ENCODE measurements around the gene HOXD4. TPM values are rescaled to one million over a fixed set of nuclear protein-coding genes. Genes with fewer than 3 reads are reported as not detected.

HOXD4 gene
- total RNA-seq, 1 donor from 2014 or later = 1.0 TPM

DNA sequence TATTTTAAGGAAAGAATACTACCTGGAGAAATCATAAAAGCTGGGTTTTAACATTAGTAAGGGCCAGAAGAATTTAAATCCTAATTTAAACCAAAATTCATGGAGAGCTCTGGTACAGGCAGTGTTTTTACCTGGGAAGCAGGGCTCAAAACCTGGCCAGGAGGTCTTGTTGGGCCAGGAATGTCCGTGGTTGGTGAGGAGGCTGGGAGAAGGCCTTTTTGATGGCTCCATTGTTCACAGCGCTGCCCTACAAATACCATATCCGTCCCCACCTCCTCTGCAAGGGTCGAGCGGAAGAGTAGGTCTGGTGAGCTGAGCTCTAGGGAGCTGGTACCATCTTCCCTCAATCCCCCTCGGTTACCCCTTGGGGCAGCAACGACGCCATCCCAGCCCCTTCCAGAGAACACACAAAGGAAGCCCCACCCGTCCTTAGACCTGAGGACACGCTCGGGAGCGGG is 26.3 kb downstream of the HOXD4 start:
- H3K27ac ChIP-seq (ENCODE audit: low read depth, low read length) = no peak overlapping the region
- H3K9ac ChIP-seq (ENCODE audit: low read depth in 1 of 3, low read length in 3 of 3) = peak overlapping the region in 1 of 3 donors; percentile 8

GRCh38 chr2:176178038-176178756 is 26.8 kb downstream of the HOXD4 start:
- H3K9ac ChIP-seq (ENCODE audit: low read depth in 1 of 3, low read length in 3 of 3) = peak overlapping the region in 1 of 3 donors; percentile 8
- H3K27me3 ChIP-seq (ENCODE audit: control insufficient read depth in 3 of 3, insufficient read depth in 3 of 3, low read length in 3 of 3) = peaks cover 33 to 58% (median 35%) of the 10 kb centered on the region in 3 donors
- no peaks in the 10 kb centered on the region for H3K9me3 ChIP-seq (ENCODE audit: control insufficient read depth in 3 of 3, low read length in 3 of 3)
- peak overlapping the region; percentile 56 to 66 (median 65) for H3K4me3 ChIP-seq (ENCODE audit: low read length in 3 of 3)
- peak overlapping the region; percentile 25 for H3K27ac ChIP-seq (ENCODE audit: low read depth, low read length)
- no peaks in the 10 kb centered on the region for H3K36me3 ChIP-seq (ENCODE audit: control insufficient read depth in 3 of 3, insufficient read depth in 3 of 3, low read length in 3 of 3)
- H3K4me1 ChIP-seq (ENCODE audit: control insufficient read depth in 3 of 3, insufficient read depth in 3 of 3, low read length in 3 of 3) = peaks cover 0 to 6% (median 4%) of the 10 kb centered on the region in 3 donors

More for the DNA sequence above, 26.3 kb downstream of the HOXD4 start:
- H3K36me3 ChIP-seq (ENCODE audit: control insufficient read depth in 3 of 3, insufficient read depth in 3 of 3, low read length in 3 of 3) = no peaks in the 10 kb centered on the region
- peaks cover 33 to 62% (median 36%) of the 10 kb centered on the region in 3 donors for H3K27me3 ChIP-seq (ENCODE audit: control insufficient read depth in 3 of 3, insufficient read depth in 3 of 3, low read length in 3 of 3)
- H3K4me3 ChIP-seq (ENCODE audit: low read length in 3 of 3) = peak overlapping the region in 2 of 3 donors; percentile 56
- no peaks in the 10 kb centered on the region for H3K9me3 ChIP-seq (ENCODE audit: control insufficient read depth in 3 of 3, low read length in 3 of 3)
- peaks cover 0 to 6% (median 4%) of the 10 kb centered on the region in 3 donors for H3K4me1 ChIP-seq (ENCODE audit: control insufficient read depth in 3 of 3, insufficient read depth in 3 of 3, low read length in 3 of 3)

DNA sequence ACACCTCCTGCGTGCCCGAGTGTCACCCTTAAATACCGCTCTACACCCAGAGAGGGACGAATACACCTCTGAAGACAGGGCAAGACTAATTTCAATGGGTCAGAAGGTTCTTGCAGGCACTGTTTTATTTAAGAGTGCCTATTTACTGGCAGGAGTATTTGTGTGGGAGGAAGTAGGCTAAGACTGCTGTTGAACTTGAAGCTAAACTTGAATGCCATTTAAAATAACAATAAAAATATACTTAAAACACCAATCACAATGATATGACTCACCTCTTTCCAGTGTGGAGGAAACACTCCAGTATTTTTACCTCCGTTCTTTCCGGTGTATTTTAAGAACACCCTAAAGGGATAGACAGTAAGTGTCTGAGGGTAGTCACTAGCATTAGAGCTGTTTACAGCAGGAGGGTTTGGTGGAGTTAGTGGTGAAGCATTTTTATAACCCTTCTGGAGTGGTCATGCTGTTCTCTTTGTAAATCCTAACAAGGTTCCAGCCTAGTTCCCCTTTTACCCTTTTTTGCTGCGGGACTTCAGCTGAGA is 27.5 kb downstream of the HOXD4 start:
- Histone ChIP-seq H3K27ac (ENCODE audit: low read depth, low read length) (peak overlapping the region; percentile 25), H3K4me3 (ENCODE audit: low read length in 3 of 3) (peak overlapping the region; percentile 56 to 66 (median 65)), H3K9me3 (ENCODE audit: control insufficient read depth in 3 of 3, low read length in 3 of 3) (no peaks in the 10 kb centered on the region), H3K4me1 (ENCODE audit: control insufficient read depth in 3 of 3, insufficient read depth in 3 of 3, low read length in 3 of 3) (peaks cover 0 to 6% (median 4%) of the 10 kb centered on the region in 3 donors), H3K9ac (ENCODE audit: low read depth in 1 of 3, low read length in 3 of 3) (no peak overlapping the region), H3K36me3 (ENCODE audit: control insufficient read depth in 3 of 3, insufficient read depth in 3 of 3, low read length in 3 of 3) (no peaks in the 10 kb centered on the region), H3K27me3 (ENCODE audit: control insufficient read depth in 3 of 3, insufficient read depth in 3 of 3, low read length in 3 of 3) (peaks cover 33 to 54% (median 36%) of the 10 kb centered on the region in 3 donors)

- Histone ChIP-seq H3K9me3 (ENCODE audit: control insufficient read depth in 3 of 3, low read length in 3 of 3) (no peaks in the 10 kb centered on the region), H3K4me3 (ENCODE audit: low read length in 3 of 3) (no peak overlapping the region), H3K4me1 (ENCODE audit: control insufficient read depth in 3 of 3, insufficient read depth in 3 of 3, low read length in 3 of 3) (peaks cover 0 to 6% (median 4%) of the 10 kb centered on the region in 3 donors), H3K36me3 (ENCODE audit: control insufficient read depth in 3 of 3, insufficient read depth in 3 of 3, low read length in 3 of 3) (no peaks in the 10 kb centered on the region), H3K27me3 (ENCODE audit: control insufficient read depth in 3 of 3, insufficient read depth in 3 of 3, low read length in 3 of 3) (peaks cover 24 to 37% (median 31%) of the 10 kb centered on the region in 3 donors), H3K9ac (ENCODE audit: low read depth in 1 of 3, low read length in 3 of 3) (no peak overlapping the region), H3K27ac (ENCODE audit: low read depth, low read length) (no peak overlapping the region)
Measured at GRCh38 chr2:176181551-176181950, 30.2 kb downstream of the HOXD4 start.

DNA sequence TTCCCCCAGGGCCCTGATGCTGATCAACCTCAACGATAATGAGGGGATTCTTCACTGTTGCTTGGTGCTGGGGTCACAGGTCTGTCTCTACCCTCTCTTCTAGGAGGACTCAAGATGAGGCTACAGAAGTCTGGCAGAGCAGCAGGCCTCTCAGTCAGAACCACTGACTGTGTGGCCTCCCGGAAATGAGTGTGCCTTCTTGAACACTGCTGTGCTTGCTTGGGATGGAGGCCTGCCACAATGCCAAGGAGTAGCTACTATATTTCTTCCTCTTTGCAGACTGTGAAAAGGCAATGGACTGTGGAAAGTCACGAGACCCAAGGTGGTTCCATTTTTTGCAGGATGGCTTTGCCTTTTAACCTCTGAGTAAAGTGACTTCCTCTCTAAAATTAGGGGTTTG is 31.3 kb downstream of the HOXD4 start:
- Histone ChIP-seq H3K4me1 (ENCODE audit: control insufficient read depth in 3 of 3, insufficient read depth in 3 of 3, low read length in 3 of 3) (peaks cover 0 to 9% (median 2%) of the 10 kb centered on the region in 3 donors), H3K27ac (ENCODE audit: low read depth, low read length) (no peak overlapping the region), H3K27me3 (ENCODE audit: control insufficient read depth in 3 of 3, insufficient read depth in 3 of 3, low read length in 3 of 3) (peaks cover 18 to 38% (median 28%) of the 10 kb centered on the region in 3 donors), H3K9ac (ENCODE audit: low read depth in 1 of 3, low read length in 3 of 3) (no peak overlapping the region), H3K9me3 (ENCODE audit: control insufficient read depth in 3 of 3, low read length in 3 of 3) (no peaks in the 10 kb centered on the region), H3K4me3 (ENCODE audit: low read length in 3 of 3) (no peak overlapping the region), H3K36me3 (ENCODE audit: control insufficient read depth in 3 of 3, insufficient read depth in 3 of 3, low read length in 3 of 3) (no peaks in the 10 kb centered on the region)

DNA sequence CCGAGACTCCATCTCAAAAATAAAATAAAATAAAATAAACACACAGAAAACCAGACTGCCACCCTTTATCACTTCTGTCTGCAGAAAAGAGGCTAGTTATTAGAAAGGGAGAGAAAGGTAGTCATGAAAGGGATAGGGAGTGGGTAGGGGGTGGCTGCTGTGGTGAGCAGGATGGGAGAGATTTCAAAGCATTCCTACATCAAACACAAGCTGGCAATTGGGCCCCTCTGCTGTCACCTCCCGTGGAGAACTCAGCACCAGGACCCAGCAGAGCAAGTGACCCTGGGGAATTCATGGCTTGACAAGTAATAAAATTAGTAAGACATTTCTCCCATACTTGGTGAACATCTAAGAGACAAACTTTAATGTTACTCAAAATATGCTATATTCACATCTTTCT is 33.4 kb downstream of the HOXD4 start:
- Histone ChIP-seq H3K27ac (ENCODE audit: low read depth, low read length) (no peak overlapping the region), H3K27me3 (ENCODE audit: control insufficient read depth in 3 of 3, insufficient read depth in 3 of 3, low read length in 3 of 3) (peaks cover 21 to 39% (median 28%) of the 10 kb centered on the region in 3 donors), H3K4me1 (ENCODE audit: control insufficient read depth in 3 of 3, insufficient read depth in 3 of 3, low read length in 3 of 3) (peaks cover 13 to 20% (median 13%) of the 10 kb centered on the region in 3 donors), H3K9me3 (ENCODE audit: control insufficient read depth in 3 of 3, low read length in 3 of 3) (no peaks in the 10 kb centered on the region), H3K36me3 (ENCODE audit: control insufficient read depth in 3 of 3, insufficient read depth in 3 of 3, low read length in 3 of 3) (no peaks in the 10 kb centered on the region), H3K9ac (ENCODE audit: low read depth in 1 of 3, low read length in 3 of 3) (no peak overlapping the region), H3K4me3 (ENCODE audit: low read length in 3 of 3) (no peak overlapping the region)

DNA sequence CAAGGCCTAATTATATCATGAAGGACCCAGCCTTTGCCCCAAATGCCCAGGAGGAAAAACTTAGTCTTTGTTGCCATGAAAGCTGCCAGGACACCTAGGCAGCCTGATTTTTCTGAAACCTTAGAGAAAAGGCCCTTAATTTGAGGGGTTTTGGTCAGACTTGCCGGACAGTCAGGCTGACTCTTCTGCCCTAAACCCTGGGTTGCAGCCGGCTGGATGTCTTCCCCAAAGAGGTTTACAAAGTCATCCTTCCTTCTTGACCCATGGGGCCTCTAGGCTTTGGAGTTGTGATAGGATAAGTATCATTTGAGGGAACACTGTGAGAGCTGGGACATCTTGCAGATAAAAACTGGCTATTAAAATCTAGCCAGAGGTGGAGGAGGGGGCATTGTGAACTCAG is 34.7 kb downstream of the HOXD4 start:
- H3K9ac ChIP-seq (ENCODE audit: low read depth in 1 of 3, low read length in 3 of 3) = no peak overlapping the region
- H3K36me3 ChIP-seq (ENCODE audit: control insufficient read depth in 3 of 3, insufficient read depth in 3 of 3, low read length in 3 of 3) = no peaks in the 10 kb centered on the region
- H3K4me3 ChIP-seq (ENCODE audit: low read length in 3 of 3) = no peak overlapping the region
- H3K9me3 ChIP-seq (ENCODE audit: control insufficient read depth in 3 of 3, low read length in 3 of 3) = no peaks in the 10 kb centered on the region
- H3K4me1 ChIP-seq (ENCODE audit: control insufficient read depth in 3 of 3, insufficient read depth in 3 of 3, low read length in 3 of 3) = peaks cover 13 to 20% (median 14%) of the 10 kb centered on the region in 3 donors
- H3K27me3 ChIP-seq (ENCODE audit: control insufficient read depth in 3 of 3, insufficient read depth in 3 of 3, low read length in 3 of 3) = peaks cover 25 to 41% (median 35%) of the 10 kb centered on the region in 3 donors
- H3K27ac ChIP-seq (ENCODE audit: low read depth, low read length) = no peak overlapping the region

- Histone ChIP-seq H3K27ac (ENCODE audit: low read depth, low read length) (no peak overlapping the region), H3K36me3 (ENCODE audit: control insufficient read depth in 3 of 3, insufficient read depth in 3 of 3, low read length in 3 of 3) (no peaks in the 10 kb centered on the region), H3K27me3 (ENCODE audit: control insufficient read depth in 3 of 3, insufficient read depth in 3 of 3, low read length in 3 of 3) (peaks cover 30 to 48% (median 40%) of the 10 kb centered on the region in 3 donors), H3K9ac (ENCODE audit: low read depth in 1 of 3, low read length in 3 of 3) (peak overlapping the region; percentile 57 to 71 (median 62)), H3K4me1 (ENCODE audit: control insufficient read depth in 3 of 3, insufficient read depth in 3 of 3, low read length in 3 of 3) (peaks cover 13 to 20% (median 14%) of the 10 kb centered on the region in 3 donors), H3K9me3 (ENCODE audit: control insufficient read depth in 3 of 3, low read length in 3 of 3) (no peaks in the 10 kb centered on the region), H3K4me3 (ENCODE audit: low read length in 3 of 3) (peak overlapping the region; percentile 77 to 82 (median 80))
Measured at GRCh38 chr2:176187200-176187898, 36.0 kb downstream of the HOXD4 start.

DNA sequence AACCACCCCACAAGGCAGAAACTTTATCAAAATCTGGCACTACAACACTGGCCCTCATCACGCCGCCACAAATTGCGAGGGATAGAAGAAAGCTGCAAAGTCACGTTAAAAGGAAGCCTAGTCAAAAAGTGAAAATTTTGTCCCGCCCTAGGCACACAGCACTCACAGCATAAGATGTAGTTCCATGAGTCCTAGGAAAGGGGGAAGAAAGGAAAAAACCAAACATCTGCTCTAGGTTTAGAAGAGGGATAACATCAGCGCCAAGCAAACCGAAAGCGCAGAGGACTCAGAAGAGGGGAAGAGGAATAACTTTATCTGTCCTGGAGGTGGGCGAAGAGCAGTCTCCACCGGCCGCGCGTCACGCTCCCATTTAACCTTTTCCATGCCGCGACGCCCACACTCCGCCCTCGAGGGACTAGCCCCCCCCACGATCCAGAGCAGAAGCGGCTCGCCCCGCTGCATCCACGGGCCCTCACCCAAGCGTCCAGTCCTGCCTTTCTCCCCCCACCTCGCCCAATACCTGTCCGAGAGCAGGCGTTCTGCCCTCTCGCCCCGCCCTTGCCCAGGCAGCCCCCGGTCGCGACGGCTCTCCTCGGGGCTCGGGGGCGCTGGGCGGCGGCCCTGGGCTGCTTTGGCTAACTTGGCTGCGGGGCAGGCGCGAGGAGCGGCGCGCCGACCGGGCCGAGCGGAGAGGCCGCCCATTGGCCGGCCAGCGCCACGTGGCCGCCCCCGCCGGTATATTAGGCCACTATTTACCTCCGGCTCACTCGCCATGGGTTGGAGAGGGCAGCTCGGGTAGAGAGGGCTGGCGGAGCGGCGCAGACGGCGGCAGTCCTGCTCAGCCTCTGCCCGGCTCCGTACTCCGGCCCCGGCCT is 36.8 kb downstream of the HOXD4 start, which contains the start of gene HOXD1:
HOXD1 (plus strand) TSS at position 770 of the 875 bp plus-strand sequence. CDS start 134 bp downstream, outside the sequence.
- H3K9me3 ChIP-seq (ENCODE audit: control insufficient read depth in 3 of 3, low read length in 3 of 3) = no peaks in the 10 kb centered on the region
- H3K4me3 ChIP-seq (ENCODE audit: low read length in 3 of 3) = peak within 1 kb of the TSS; percentile 77 to 82 (median 80)
- no peaks in the 10 kb centered on the region for H3K36me3 ChIP-seq (ENCODE audit: control insufficient read depth in 3 of 3, insufficient read depth in 3 of 3, low read length in 3 of 3)
- peaks cover 33 to 52% (median 42%) of the 10 kb centered on the region in 3 donors for H3K27me3 ChIP-seq (ENCODE audit: control insufficient read depth in 3 of 3, insufficient read depth in 3 of 3, low read length in 3 of 3)
- peak within 1 kb of the TSS; percentile 57 to 71 (median 62) for H3K9ac ChIP-seq (ENCODE audit: low read depth in 1 of 3, low read length in 3 of 3)
- peaks cover 13 to 20% (median 14%) of the 10 kb centered on the region in 3 donors for H3K4me1 ChIP-seq (ENCODE audit: control insufficient read depth in 3 of 3, insufficient read depth in 3 of 3, low read length in 3 of 3)
- no peak within 1 kb of the TSS for H3K27ac ChIP-seq (ENCODE audit: low read depth, low read length)
